ENCODE data around the gene LRRC8E.
A peak's percentile ranks its signal among the peaks of the same experiment; 100 is the strongest.
"Not testable (repeated sequence)": the region's sequence is repeated elsewhere in the genome, so short reads cannot be mapped to it uniquely, and the experiment has no call there.

LRRC8E gene

DNA sequence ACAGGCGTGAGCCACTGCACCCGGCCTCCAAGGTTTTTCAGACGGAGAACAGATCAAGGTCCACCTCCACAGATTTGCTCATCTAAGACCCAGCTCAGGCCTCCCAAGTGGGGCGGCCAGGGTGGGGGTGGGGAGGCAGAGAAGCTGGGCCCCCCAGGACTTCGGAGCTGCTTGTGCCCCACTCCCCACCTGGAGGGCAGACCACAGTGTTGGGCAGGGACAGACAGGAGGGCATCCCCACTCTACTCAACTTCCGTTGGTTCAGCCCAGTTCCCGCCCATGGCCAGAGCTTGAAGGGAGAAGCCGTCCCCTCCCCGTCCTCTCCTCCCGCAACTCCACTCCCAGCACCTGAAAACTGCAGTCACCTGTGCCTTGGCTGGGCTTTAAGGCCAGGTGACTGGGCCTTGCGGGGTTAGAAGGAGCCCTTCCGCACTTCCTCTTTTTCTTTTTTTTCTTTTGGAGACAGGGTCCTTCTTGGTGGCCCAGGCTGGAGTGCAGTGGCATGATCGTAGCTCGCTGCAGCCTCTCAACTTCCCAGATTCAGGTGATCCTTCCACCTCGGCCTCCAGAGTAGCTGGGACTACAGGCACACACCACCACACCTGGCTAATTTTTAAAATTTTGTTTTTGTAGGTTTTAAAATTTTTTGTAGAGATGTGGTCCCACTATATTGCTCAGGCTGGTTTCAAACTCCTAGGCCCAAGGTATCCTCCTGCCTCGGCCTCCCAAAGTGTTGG lies 734 bp upstream of the LRRC8E start:
- no peak for DNase-seq (ENCODE audit: low read depth)

DNA sequence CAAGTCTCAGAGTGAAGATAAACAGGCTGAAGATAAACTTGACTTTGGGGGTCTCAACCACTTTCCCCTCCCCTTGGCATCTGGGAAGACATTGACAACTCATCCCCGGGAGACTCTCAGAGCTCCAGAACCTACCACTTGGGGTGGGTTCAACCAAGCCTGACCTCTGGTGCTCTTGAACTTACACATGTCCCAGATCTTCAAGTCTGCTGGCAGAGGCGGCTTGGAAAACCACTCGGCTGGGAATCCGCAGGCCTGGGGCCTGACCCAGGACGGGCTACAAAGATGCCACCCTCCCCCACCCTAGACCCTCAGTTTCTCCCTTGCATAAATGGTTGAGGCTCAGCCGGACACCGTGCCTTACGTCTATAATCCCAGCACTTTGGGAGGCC lies 512 bp downstream of the LRRC8E start:
- DNase-seq (ENCODE audit: low read depth): no peak

DNA sequence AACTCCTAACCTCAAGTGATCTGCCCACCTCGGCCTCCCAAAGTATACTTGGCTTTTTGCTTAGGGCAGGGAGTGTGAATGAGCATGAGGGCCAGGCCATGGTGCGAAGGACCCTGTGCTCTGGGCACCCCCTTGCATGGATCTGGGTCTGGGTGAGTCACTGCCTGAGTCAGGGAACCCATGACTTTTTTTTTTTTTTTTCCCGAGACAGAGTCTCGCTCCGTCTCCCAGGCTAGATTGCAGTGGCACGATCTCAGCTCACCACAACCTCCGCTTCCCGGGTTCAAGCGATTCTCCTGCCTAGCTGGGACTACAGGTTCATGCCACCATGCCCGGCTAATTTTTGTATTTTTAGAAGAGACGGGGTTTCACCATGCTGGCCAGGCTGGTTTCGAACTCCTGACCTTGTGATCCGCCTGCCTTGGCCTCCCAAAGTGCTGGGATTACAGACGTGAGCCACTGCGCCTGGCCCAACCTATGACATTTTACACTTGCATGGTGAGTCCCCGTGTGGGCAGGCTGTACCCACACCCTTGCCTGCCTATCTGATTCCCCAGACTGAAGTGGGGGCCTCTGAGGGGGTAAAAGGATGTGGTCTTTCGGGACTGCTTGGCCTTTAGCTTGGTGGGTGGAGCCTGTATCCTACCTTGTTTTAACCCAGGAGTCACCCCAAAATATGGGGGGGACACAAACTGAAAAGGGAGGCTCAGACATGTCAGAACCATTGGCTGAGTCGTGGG lies 5.2 kb downstream of the LRRC8E start:
- DNase-seq (ENCODE audit: low read depth): not testable (repeated sequence)

DNA sequence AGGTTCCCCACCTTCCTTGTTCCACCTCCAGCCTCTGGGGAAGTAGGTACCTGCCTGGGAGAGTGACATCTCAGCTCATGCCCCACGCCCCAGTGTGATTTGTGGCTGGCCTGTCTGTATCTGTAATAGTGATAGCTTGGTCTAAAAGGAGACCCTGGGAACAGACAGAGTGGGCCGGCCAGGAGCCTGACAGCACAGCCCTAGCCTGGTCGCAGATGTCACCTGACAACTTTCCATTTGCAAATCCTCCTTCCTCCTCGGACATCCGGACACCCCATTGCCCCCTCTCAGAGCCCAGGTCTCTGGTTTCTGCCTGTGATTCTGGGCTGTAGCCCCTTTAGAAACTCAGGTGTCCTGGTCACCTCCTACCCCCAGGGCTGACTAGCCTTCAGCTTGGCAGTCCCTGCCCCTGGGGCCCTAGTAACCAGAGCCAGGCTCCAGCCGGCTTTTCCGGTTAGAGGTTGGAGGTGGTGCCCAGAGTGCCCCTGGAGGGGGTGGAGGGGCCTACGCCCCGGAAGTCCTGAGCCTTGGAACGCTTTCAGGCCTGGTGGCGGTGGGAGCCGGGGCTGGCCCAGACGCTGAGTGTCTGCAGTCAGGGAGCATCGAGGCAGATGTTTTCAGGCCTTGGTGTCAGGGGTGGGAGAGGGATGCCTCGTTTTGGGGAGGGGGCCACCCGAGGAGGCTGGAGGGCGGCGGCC lies 6.5 kb downstream of the LRRC8E start:
- no peak for DNase-seq (ENCODE audit: low read depth)

DNA sequence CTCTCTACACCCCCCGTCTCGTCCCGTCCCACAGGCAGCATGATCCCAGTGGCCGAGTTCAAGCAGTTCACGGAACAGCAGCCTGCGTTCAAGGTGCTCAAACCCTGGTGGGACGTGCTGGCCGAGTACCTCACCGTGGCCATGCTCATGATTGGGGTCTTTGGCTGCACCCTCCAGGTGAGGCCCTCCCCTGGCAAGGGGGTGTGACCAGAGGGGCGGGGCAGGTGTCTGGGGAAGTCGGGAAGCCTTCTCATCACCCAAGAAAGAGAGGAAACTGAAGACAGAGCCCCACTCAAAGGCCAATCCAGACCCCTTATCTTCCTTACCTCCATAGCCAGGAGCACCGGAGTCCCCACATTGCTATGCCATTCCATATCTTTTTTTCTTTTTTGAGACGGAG lies 7.3 kb downstream of the LRRC8E start:
- no peak for DNase-seq (ENCODE audit: low read depth)

DNA sequence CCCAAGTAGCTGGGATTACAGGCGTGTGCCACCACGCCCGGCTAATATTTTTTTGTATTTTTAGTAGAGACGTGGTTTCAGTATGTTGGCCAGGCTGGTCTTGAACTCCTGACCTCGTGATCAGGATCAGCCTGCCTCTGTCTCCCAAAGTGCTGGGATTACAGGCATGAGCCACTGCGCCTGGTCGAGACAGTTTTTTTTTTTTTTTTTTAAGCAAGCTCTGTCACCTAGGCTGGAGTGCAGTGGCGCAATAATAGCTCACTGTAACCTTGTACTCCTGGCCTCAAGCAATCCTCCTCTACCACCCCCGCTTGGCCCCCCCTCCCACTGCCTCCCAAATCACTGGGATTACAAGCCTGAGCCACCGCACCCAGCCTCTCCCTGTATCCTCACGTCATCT lies 9.0 kb downstream of the LRRC8E start:
- no peak for DNase-seq (ENCODE audit: low read depth)

DNA sequence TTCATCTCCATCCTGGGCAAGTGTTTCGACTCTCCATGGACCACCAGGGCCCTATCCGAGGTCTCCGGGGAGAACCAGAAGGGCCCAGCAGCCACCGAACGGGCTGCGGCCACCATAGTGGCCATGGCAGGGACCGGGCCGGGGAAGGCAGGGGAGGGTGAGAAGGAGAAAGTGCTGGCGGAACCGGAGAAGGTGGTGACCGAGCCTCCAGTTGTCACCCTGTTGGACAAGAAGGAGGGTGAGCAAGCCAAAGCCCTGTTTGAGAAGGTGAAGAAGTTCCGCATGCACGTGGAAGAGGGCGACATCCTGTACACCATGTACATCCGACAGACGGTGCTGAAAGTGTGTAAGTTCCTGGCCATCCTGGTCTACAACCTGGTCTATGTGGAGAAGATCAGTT lies 10.7 kb downstream of the LRRC8E start:
- DNase-seq (ENCODE audit: low read depth): no peak

DNA sequence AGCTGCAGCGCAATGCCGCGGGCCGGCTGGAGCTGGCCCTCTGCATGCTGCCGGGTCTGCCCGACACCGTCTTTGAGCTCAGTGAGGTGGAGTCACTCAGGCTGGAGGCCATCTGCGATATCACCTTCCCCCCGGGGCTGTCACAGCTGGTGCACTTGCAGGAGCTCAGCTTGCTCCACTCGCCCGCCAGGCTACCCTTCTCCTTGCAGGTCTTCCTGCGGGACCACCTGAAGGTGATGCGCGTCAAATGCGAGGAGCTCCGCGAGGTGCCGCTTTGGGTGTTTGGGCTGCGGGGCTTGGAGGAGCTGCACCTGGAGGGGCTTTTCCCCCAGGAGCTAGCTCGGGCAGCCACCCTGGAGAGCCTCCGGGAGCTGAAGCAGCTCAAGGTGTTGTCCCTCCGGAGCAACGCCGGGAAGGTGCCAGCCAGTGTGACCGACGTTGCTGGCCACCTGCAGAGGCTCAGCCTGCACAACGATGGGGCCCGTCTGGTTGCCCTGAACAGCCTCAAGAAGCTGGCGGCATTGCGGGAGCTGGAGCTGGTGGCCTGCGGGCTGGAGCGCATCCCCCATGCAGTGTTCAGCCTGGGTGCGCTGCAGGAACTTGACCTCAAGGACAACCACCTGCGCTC lies 11.6 kb downstream of the LRRC8E start:
- no peak for DNase-seq (ENCODE audit: low read depth)

DNA sequence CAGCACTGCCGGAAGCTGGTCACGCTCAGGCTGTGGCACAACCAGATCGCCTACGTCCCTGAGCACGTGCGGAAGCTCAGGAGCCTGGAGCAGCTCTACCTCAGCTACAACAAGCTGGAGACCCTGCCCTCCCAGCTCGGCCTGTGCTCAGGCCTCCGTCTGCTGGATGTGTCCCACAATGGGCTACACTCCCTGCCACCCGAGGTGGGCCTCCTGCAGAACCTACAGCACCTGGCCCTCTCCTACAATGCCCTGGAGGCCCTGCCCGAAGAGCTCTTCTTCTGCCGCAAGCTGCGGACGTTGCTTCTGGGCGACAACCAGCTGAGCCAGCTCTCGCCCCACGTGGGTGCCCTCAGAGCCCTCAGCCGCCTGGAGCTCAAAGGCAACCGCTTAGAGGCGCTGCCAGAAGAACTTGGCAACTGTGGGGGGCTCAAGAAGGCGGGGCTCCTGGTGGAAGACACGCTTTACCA lies 12.1 kb downstream of the LRRC8E start:
- DNase-seq (ENCODE audit: low read depth): no peak

DNA sequence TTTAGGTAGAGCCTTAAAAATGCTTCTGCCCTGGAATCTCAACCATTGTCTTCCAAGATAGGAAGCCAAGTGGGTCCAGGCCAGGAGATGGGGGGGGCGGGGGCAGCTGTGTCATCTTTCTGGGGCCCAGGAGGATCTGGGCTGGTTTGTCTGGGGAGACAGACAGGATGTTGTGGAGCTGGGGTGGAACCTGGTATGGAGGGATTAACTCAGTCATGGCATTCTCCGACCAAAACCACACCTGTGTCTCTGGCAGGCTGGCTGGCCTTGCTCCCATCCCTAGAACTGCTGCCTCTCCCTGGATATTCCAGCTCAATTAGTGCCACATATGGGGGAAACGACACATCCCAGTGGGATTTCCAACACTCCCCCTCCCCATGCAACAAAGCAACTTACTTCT lies 12.6 kb downstream of the LRRC8E start:
- DNase-seq (ENCODE audit: low read depth): no peak

DNA sequence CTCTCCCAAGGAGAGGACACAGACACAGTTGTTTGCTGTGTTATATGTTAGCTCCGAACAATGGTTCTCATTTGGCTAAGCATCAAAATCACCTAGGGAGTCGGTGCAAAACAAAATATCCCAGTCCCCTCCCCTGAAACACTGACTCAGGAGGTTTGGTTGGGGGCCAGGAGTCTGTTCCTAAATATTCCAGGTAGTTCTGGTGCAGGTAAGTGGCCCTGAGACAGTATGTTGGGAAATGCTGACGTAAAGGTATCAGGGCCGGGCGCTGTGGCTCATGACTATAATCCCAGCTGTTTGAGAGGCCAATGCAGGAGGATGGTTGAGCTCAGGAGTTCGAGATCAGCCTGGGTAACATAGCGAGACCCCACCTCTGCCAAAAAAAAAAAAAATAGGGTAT lies 13.0 kb downstream of the LRRC8E start:
- no peak for DNase-seq (ENCODE audit: low read depth)

DNA sequence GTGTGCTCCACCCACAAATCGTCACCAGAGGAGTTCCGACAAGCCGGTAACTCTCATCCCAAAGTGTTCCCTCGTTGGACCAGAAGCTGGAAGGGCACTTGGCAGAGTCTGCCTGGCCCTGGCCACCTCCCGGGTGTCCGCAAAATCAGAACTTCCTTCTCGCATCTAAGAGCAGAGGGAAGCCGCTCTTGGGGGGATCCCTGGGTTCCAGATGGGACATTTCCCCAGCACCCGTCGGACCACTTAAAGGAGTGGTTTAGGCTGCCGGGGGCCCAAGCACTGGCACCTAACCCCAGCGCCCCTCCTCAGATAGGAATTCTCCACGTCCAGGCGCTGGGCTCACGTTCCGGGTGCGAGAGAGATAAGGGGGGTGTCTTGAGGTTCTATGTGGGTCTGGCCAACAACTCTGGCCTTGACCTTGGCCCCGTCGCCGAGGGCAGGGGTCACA lies 14.5 kb downstream of the LRRC8E start:
- no peak for DNase-seq (ENCODE audit: low read depth)

DNA sequence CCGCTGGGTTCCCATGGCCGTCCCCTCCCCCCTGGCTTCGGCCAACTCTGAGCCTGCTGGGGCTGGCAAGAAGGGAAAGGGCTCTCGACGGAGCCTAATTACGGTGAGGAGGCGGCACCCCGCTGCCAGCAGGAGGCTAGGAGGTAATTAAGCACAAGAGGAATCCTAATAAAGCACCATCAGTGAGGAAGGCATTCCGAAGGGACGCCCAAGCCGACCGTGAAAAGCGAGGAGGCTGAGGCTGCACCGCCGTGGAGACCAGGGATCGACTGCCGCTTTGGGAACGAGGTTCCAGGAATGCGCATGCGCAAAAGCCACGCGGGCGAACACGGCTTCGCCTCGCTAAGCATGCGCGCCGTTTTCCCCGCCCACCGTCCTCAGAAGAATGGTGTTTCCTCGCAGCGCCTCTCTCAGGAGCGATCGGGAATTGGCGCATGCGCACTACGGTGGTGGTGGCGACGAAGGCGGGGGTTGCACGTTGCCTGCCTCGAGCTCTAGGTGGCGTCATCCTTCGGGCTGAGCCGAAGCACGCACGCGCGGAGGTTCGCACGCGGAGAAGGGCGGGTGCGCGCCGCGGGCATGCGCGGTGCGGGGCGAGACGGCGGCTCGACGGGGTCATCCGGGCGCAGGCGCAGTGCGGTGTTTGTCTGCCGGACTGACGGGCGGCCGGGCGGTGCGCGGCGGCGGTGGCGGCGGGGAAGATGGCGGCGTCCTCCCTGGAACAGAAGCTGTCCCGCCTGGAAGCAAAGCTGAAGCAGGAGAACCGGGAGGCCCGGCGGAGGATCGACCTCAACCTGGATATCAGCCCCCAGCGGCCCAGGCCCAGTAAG lies 15.1 kb downstream of the LRRC8E start, which contains the start of gene MAP2K7:
Gene MAP2K7, plus strand, starts transcription at position 634 of the 830 bp plus-strand sequence. Its CDS starts 68 bp downstream, at position 702.
- peak; percentile 88 for DNase-seq (ENCODE audit: low read depth)

DNA sequence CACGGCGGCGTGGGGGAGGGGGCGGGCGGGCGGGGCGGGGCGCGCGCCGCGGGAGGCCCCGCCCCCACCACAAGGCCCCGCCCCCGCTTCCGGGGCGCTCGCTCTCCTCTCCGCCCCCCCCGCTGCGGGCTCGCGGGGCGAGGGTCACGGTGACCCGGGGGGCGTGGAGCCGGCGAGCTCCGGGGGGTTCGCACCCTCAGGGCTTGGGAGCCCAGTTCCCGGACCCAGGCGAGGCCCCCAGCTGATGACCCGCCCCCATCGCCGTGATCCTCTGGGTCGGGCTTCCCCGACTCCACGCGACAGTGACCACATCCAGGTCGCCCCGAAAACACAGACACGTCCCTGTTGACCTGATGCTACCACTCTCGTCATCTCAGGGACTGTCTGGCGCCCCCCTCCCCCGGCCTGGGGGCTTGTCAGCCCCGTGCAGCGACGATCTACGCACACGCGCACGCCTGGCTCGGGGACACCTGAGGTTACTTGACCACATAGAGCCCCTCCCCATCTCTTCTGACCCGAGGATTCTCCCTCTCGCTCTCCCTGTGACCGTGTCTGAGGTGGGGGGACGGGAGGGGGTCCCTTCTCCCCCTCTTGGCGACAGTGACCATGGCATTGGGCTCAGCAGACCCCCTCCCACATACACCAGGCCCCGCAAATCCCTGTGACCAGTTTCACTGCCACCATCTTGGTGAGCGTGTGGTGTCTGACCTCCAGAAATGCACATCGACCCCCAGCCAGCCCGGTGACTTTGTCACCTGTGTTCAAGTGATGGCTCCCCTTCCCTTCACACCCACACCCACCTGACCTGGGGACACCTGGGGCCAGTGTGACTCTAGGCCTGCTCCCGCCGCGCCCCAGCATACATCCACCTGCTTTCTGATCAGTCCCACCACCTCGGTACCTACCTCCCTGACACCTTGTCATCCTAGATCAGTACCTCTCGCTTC lies 16.0 kb downstream of the LRRC8E start:
- no peak for DNase-seq (ENCODE audit: low read depth)

DNA sequence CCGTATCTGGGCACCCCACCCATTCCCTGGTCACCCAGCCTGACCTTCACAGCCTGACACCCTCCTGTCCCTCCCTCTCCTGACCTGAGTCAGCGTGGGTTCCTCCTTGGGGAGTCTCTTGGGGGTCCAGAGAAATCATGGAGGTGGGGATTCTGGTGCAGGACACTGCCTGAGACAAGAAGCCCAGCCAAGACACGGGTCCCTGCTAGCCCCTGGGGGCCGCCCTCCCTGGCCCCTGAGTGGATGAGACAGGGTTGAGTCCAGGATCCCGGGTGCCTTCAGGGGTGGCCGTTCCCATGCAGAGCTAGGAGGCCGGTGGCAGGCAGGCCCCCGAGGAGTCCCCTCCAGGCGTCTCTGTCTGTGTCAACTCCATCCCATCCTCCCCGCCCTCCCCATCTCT lies 17.0 kb downstream of the LRRC8E start:
- DNase-seq (ENCODE audit: low read depth): no peak

DNA sequence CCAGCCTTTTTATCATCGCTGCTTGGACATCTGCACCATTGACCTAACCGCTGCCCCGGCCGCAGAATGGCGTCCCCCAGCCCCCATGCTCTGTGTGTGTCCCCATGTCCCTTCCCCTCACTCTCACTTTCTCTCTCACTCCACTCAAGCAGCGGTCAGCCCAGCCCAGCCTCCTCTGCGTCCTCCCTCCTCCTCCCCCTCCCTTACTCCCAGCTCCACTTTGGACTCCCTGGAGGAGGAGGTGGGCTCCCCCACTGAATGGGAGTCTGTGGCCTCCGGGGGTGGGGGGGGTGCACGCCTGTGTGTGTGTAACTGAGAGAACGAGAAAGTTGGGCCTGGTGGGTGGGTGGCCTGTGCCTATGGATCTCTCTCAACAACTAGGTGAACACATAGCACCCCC lies 17.5 kb downstream of the LRRC8E start:
- no peak for DNase-seq (ENCODE audit: low read depth)

DNA sequence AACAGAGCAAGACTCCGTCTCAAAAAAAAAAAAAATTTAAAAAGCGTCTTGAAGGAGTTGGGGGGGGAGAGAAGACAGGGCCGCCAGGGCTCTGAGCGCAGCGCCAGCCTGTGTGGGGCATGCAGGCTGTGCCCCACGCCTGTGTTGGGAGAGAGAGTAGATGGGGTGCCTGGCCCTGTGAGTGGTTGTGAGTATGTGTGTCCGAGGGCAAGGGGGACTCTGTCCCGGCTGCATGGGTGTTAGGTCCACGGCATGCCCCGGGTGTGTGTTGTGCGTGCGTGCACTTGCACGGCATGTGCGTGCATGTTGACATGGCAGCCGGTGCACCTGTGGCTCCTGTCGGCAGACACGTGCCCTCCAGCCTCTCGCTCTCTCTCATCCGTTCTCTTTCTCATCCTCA lies 18.8 kb downstream of the LRRC8E start:
- no peak for DNase-seq (ENCODE audit: low read depth)

DNA sequence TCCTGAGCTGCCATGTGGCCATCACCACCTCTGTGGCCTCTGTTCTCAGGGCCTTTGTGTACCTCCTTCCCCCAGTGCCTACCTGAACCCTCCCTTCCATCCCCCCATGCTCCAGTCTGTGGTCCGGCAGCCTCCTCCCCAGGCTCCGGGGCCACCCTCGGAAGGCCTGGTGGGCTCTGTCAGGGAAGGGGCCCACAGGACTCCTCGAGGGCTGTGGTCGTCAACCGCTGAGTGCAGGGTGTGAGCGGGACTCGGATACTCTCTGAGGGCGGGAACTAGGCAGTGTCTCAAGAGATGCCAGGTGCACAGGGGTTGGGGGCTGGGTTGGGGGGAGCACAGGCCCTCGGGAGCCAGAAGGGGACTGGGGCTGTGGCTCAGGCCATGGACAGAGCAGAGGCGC lies 19.2 kb downstream of the LRRC8E start:
- no peak for DNase-seq (ENCODE audit: low read depth)

DNA sequence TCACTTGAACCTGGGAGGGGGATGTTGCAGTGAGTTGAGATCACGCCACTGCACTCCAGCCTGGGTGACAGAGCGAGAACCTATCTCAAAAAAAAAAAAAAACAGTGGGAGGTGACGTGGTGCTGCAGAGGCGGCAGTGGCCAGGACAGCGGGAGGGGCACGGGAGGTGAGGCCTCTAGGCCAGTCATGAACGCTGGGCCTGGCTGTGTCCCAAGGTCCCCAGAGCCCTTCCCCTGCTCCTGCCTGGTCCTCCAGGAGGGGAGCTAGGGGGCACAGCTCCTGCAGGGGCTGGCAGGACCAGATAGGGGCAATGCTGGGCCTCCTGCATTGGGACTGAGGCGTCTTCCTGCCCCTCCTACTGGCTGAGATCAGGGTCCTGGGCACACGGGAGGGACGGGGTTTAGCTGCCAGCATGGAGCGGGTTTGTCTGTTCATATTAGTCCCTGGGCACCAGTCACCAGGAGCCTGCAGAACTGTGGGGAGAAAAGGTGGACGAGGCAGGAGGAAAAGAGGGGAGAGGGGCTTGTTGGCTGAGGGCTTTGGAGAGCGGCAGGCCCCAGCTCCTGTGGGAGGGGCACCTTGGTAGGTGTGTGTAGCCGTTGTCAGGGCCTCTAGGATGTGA lies 19.9 kb downstream of the LRRC8E start:
- no peak for DNase-seq (ENCODE audit: low read depth)

Measured in GM04503 (cell line).